ENCODE data around the gene AFAP1. TPM values are rescaled to one million over a fixed set of nuclear protein-coding genes. Genes with fewer than 3 reads are reported as not detected.
A peak's percentile ranks its signal among the peaks of the same experiment; 100 is the strongest.

The AFAP1 gene
- total and polyA plus RNA-seq, 2 of the 4 experiments (the other 2 are of a cell fraction), result 48.2 to 80.9 TPM

DNA sequence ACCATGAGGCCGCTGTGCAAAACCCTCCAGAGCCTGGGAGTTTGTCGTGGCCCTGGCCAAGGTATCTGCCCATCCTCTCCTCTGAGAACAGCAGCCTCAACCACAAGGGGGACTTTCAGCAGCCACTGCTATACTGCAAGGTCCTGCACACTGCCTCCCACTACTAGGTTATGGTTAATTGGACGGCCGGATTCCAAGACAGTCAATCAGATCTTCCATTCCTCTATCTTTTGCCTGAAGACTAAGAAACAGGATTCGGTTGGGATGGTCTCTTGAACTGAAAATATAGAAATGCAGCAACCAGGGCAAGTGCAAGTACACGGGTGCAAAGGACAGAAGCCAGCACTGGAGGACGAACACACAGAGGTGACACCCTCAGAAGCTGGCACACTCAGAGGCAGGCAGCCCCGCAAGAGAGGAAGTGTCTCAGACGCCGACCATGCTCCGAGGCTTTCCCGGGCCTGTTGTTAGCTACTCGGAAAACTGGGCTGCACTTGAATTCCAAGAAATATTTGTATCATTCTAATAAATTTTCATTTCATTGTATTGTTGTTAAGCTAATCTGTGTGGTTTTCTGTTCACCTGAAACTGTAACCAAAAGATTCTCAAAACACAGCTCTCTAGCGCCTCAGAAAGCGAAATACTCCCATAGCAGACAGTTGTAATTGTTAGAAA lies 63.3 kb downstream of the AFAP1 start:
- Histone ChIP-seq H2BK15ac (ENCODE audit: low read depth, low read length) (peak overlapping the region; percentile 22; the same call in 1 of the 3 replicates), H3K27me3 (ENCODE audit: control insufficient read depth, insufficient read depth, low read length) (no peaks in the 10 kb centered on the region), H3K4me3 (ENCODE audit: insufficient read depth, low read depth, low read length) (no peak overlapping the region), H3K9ac (ENCODE audit: low read depth, low read length) (peak overlapping the region; percentile 50; the same call in 1 of the 2 replicates), H4K91ac (ENCODE audit: insufficient read depth, low read depth, low read length) (peak overlapping the region; percentile 69), H4K20me1 (ENCODE audit: insufficient read depth, low read length) (peaks cover 74% of the 10 kb centered on the region), H2AK9ac (replicated peaks; ENCODE audit: low read depth, low read length, poor library complexity) (no peak overlapping the region), H3K56ac (ENCODE audit: extremely low read depth, insufficient read depth, low read length) (0 out of 2 replicates have a peak overlapping the region, but pooled peaks have one; percentile 2), H3K4me2 (ENCODE audit: low read depth, low read length) (peak overlapping the region; percentile 81), H3K27ac (ENCODE audit: insufficient read depth, low read length) (peak overlapping the region; percentile 47; the same call in 1 of the 2 replicates), H3K79me1 (ENCODE audit: low read depth in 1 of 2, low read length in 2 of 2) (peaks cover 9 to 74% of the 10 kb centered on the region in 2 experiments), H2BK20ac (ENCODE audit: low read depth, low read length) (peak overlapping the region; percentile 66; the same call in 1 of the 2 replicates), H2BK5ac (ENCODE audit: low read depth, low read length, poor library complexity, severe bottlenecking) (peak overlapping the region; percentile 74), H2AK5ac (ENCODE audit: low read depth, low read length) (peak overlapping the region; percentile 65), H3K36me3 (ENCODE audit: control insufficient read depth, insufficient read depth, low read length) (peaks cover 5% of the 10 kb centered on the region), H3K9me1 (ENCODE audit: insufficient read depth, low read length) (peaks cover 43% of the 10 kb centered on the region), H2AFZ (replicated peaks; ENCODE audit: low read length, poor library complexity) (peak overlapping the region; percentile 19), H3K14ac (replicated peaks; ENCODE audit: low read depth, low read length) (peak overlapping the region; percentile 87), H3K4ac (ENCODE audit: low read depth, low read length) (peak overlapping the region; percentile 87), H3K9me3 (ENCODE audit: control insufficient read depth, insufficient read depth, low read length) (no peaks in the 10 kb centered on the region), H4K8ac (ENCODE audit: low read depth in 2 of 2, low read length in 2 of 2) (peak overlapping the region; percentile 7 to 50; a peak in 2 of 4 replicates), H3K4me1 (ENCODE audit: control insufficient read depth, insufficient read depth, low read length) (peaks cover 44% of the 10 kb centered on the region), H3K23ac (ENCODE audit: low read depth, low read length) (peak overlapping the region; percentile 91), H3K18ac (ENCODE audit: low read depth, low read length) (peak overlapping the region; percentile 76), H4K5ac (ENCODE audit: low read depth, low read length) (peak overlapping the region; percentile 60), H2BK120ac (ENCODE audit: low read depth, low read length) (peak overlapping the region; percentile 86)
- dilution Hi-C loops (cut with HindIII; ENCODE audit: low sequenced_read_pairs, unreplicated experiment) (no loop called here), intact Hi-C loops (cut with micrococcal nuclease) (loop anchor here (5.0 kb wide), 1 partner anchor 61 kb away; the partner anchor contains the start of gene AFAP1), in situ Hi-C loops (cut with MboI; ENCODE audit: low sequenced_read_pairs) (no loop called here)
- no TSS peak for BruUV-seq (replicated peaks)
- WGBS, 2 experiments (ENCODE audit: extremely low coverage in 2 of 2, insufficient read length in 1 of 2), result 0% methylated on average over 1 of the region's 15 CpGs; no CpG with 5 or more reads in 1 of the 2 experiments
- POLR2A ChIA-PET (ENCODE audit: unreplicated experiment), result no interaction called here
- ATAC-seq (ENCODE audit: low read depth), result peak; percentile 60
- CTCF ChIA-PET, result interaction anchor here (0.5 to 1.9 kb wide), 10 partner anchors 9 to 112 kb away, joined by 3 to 6 read pairs (median 3); no protein-coding TSS in a partner anchor
- DNase-seq, result peak; percentile 73
- TF ChIP-seq BHLHE40 (IDR thresholded peaks at IDR 0.05; ENCODE audit: low read depth, low read length) (no peak), FOS (IDR thresholded peaks at IDR 0.05; ENCODE audit: low read depth, low read length) (no peak), CEBPB (IDR thresholded peaks at IDR 0.05; ENCODE audit: low read depth, low read length) (no peak), MAZ (IDR thresholded peaks at IDR 0.05; ENCODE audit: borderline replicate concordance, low read depth, low read length) (no peak), RCOR1 (IDR thresholded peaks at IDR 0.05; ENCODE audit: insufficient replicate concordance, low read length) (no peak), CHD1 (IDR thresholded peaks at IDR 0.05; ENCODE audit: low read depth, low read length) (no peak), MXI1 (IDR thresholded peaks at IDR 0.05; ENCODE audit: borderline replicate concordance, low read depth, low read length) (no peak), SMC3 (IDR thresholded peaks at IDR 0.05; ENCODE audit: low read depth, low read length) (peak; percentile 46), NFE2L2 (IDR thresholded peaks at IDR 0.05; ENCODE audit: low read depth, low read length) (no peak), RAD21 (IDR thresholded peaks at IDR 0.05; ENCODE audit: low read length) (peak; percentile 53), MAFK (IDR thresholded peaks at IDR 0.05; ENCODE audit: low read depth, low read length) (no peak), RFX5 (IDR thresholded peaks at IDR 0.05; ENCODE audit: low read depth, low read length) (no peak)
- TF ChIP-seq, protein P1, sequence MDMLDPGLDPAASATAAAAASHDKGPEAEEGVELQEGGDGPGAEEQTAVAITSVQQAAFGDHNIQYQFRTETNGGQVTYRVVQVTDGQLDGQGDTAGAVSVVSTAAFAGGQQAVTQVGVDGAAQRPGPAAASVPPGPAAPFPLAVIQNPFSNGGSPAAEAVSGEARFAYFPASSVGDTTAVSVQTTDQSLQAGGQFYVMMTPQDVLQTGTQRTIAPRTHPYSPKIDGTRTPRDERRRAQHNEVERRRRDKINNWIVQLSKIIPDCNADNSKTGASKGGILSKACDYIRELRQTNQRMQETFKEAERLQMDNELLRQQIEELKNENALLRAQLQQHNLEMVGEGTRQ (IDR thresholded peaks at IDR 0.05; ENCODE audit: low read depth, low read length), result no peak
- TF ChIP-seq, protein P2, sequence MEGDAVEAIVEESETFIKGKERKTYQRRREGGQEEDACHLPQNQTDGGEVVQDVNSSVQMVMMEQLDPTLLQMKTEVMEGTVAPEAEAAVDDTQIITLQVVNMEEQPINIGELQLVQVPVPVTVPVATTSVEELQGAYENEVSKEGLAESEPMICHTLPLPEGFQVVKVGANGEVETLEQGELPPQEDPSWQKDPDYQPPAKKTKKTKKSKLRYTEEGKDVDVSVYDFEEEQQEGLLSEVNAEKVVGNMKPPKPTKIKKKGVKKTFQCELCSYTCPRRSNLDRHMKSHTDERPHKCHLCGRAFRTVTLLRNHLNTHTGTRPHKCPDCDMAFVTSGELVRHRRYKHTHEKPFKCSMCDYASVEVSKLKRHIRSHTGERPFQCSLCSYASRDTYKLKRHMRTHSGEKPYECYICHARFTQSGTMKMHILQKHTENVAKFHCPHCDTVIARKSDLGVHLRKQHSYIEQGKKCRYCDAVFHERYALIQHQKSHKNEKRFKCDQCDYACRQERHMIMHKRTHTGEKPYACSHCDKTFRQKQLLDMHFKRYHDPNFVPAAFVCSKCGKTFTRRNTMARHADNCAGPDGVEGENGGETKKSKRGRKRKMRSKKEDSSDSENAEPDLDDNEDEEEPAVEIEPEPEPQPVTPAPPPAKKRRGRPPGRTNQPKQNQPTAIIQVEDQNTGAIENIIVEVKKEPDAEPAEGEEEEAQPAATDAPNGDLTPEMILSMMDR (conservative IDR thresholded peaks at IDR 0.05; ENCODE audit: low read depth, low read length), result peak; percentile 45

Measured in IMR-90 (cell line).